Loucy (cell line): ENCODE results near the gene ADGRL3.
"Not testable (repeated sequence)": the region's sequence is repeated elsewhere in the genome, so short reads cannot be mapped to it uniquely, and the experiment has no call there.

Source experiments
- H2AFZ ChIP-seq: fragments of 200-600 bp; sonication (generic); 2 replicates; pipeline ENCODE4 v1.6.0; 2016; ENCODE audit warnings: antibody characterized with exemption, mild to moderate bottlenecking, low read length, moderate library complexity
- H3F3A ChIP-seq: fragments of 200-600 bp; 2 replicates; pipeline ENCODE4 v1.6.0; 2016; ENCODE audit warnings: antibody characterized with exemption, low read depth, mild to moderate bottlenecking
- H3K27me3 ChIP-seq: fragments of 200-600 bp; sonication (generic); 2 replicates; pipeline ENCODE4 v1.6.1; 2014; ENCODE audit warnings: low read length, mild to moderate bottlenecking; ENCODE audit not compliant: insufficient read depth, poor library complexity, severe bottlenecking
- H3K36me3 ChIP-seq: fragments of 200-600 bp; sonication (generic); 2 replicates; pipeline ENCODE4 v1.6.1; 2016; ENCODE audit warnings: low read length; ENCODE audit not compliant: insufficient read depth
- H3K4me1 ChIP-seq: fragments of 200-600 bp; sonication (generic); 2 replicates; pipeline ENCODE4 v1.5.1; 2014; ENCODE audit warnings: low read length, mild to moderate bottlenecking; ENCODE audit not compliant: insufficient read depth, poor library complexity, severe bottlenecking
- H3K4me2 ChIP-seq: fragments of 200-600 bp; sonication (generic); 2 replicates; pipeline ENCODE4 v1.6.0; 2014; ENCODE audit warnings: antibody characterized with exemption, low read length, low read depth, mild to moderate bottlenecking; ENCODE audit not compliant: poor library complexity, severe bottlenecking
- H3K4me3 ChIP-seq: fragments of 200-600 bp; sonication (generic); 2 replicates; pipeline ENCODE4 v1.5.1; 2014; ENCODE audit warnings: low read length, mild to moderate bottlenecking, mixed read lengths; ENCODE audit not compliant: poor library complexity, severe bottlenecking
- H3K79me2 ChIP-seq: fragments of 200-600 bp; sonication (generic); 2 replicates; pipeline ENCODE4 v1.6.1; 2014; ENCODE audit warnings: low read length; ENCODE audit not compliant: insufficient read depth
- H3K9ac ChIP-seq: fragments of 200-600 bp; sonication (generic); 2 replicates; pipeline ENCODE4 v1.6.0; 2014; ENCODE audit warnings: mild to moderate bottlenecking, low read depth, low read length, moderate library complexity; ENCODE audit not compliant: poor library complexity, severe bottlenecking
- H3K9me2 ChIP-seq: fragments of 200-600 bp; sonication (generic); replicated peaks from 2 replicates; pipeline ENCODE4 v1.6.1; 2016; ENCODE audit warnings: low read depth, low read length, mixed read lengths
- H3K9me3 ChIP-seq: fragments of 200-600 bp; sonication (generic); 2 replicates; pipeline ENCODE4 v1.6.1; 2014; ENCODE audit warnings: mild to moderate bottlenecking, antibody characterized with exemption, low read length, low read depth; ENCODE audit not compliant: insufficient read depth
- H4K20me1 ChIP-seq: fragments of 200-600 bp; sonication (generic); 2 replicates; pipeline ENCODE4 v1.6.0; 2014; ENCODE audit warnings: antibody characterized with exemption, low read length, mild to moderate bottlenecking; ENCODE audit not compliant: insufficient read depth, poor library complexity, severe bottlenecking
- EZH2phosphoT487 ChIP-seq: fragments of 200-600 bp; IDR thresholded peaks from 2 replicates; pipeline ENCODE4 v1.6.1; 2018; ENCODE audit warnings: antibody characterized with exemption, mild to moderate bottlenecking, moderate library complexity, borderline replicate concordance
- TF ChIP-seq, protein P1 (sequence below): fragments of 200-600 bp; sonication (generic); conservative IDR thresholded peaks from 2 replicates; pipeline ENCODE4 v1.5.1; 2014; ENCODE audit warnings: mild to moderate bottlenecking, antibody characterized with exemption, low read length

Gene ADGRL3

DNA sequence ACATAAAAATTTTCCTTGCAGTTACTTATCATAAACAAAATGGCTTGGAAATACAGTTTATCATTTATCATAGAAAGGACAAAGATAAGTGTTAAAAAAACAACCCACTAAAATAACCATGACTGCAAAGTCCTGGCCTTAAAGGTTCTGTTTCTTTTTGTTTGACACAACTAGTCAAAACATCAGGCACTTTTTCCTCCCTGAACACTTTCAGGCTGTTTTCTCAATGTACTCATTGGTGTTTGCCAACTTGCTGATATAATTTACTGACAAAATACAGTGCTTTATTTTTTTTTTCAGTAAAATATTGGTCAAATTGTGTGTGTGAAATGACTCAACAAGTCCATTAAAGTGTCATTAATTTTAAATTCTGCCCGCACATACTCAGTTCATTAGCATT is 156.6 kb downstream of the ADGRL3 start:
- TF ChIP-seq EZH2phosphoT487 = no peak
- TF ChIP-seq, protein P1, sequence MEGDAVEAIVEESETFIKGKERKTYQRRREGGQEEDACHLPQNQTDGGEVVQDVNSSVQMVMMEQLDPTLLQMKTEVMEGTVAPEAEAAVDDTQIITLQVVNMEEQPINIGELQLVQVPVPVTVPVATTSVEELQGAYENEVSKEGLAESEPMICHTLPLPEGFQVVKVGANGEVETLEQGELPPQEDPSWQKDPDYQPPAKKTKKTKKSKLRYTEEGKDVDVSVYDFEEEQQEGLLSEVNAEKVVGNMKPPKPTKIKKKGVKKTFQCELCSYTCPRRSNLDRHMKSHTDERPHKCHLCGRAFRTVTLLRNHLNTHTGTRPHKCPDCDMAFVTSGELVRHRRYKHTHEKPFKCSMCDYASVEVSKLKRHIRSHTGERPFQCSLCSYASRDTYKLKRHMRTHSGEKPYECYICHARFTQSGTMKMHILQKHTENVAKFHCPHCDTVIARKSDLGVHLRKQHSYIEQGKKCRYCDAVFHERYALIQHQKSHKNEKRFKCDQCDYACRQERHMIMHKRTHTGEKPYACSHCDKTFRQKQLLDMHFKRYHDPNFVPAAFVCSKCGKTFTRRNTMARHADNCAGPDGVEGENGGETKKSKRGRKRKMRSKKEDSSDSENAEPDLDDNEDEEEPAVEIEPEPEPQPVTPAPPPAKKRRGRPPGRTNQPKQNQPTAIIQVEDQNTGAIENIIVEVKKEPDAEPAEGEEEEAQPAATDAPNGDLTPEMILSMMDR = no peak
- H3K79me2 ChIP-seq = no peaks in the 10 kb centered on the region
- H3K36me3 ChIP-seq = no peaks in the 10 kb centered on the region
- no peak overlapping the region for H3K4me3 ChIP-seq
- H3K9ac ChIP-seq = no peak overlapping the region
- no peaks in the 10 kb centered on the region for H3K9me3 ChIP-seq
- no peaks in the 10 kb centered on the region for H3K9me2 ChIP-seq
- H4K20me1 ChIP-seq = no peaks in the 10 kb centered on the region
- no peaks in the 10 kb centered on the region for H3F3A ChIP-seq
- no peaks in the 10 kb centered on the region for H3K27me3 ChIP-seq
- no peaks in the 10 kb centered on the region for H3K4me1 ChIP-seq
- no peak overlapping the region for H3K4me2 ChIP-seq
- no peak overlapping the region for H2AFZ ChIP-seq

DNA sequence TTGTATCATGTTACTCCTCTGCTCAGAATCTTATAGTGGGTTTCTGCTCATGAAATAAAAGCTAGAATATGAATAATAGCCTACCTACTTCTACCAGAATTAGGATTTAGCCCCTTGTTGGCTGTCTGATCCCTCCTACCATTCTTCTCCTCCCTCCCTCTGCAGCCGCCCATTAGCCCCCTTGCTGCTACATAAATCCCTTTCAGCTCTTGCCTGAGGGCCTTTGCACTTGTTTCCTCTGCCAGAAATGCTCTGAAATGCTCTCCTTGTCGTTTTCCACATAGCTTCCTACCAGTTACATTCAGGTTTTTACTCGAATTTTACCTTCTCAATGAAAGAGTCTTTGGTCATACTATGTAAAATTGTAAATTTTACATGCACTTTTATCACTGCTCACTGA is 159.2 kb downstream of the ADGRL3 start:
- H3K4me3 ChIP-seq = no peak overlapping the region

DNA sequence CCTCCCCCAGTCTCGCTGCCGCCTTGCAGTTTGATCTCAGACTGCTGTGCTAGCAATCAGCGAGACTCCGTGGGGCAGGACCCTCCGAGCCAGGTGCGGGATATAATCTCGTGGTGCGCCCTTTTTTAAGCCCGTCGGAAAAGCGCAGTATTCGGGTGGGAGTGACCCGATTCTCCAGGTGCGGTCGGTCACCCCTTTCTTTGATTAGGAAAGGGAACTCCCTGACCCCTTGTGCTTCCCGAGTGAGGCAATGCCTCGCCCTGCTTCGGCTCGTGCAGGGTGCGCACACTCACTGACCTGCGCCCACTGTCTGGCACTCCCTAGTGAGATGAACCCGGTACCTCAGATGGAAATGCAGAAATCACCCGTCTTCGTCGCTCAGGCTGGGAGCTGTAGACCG is 172.7 kb downstream of the ADGRL3 start:
- not testable (repeated sequence) for H3K79me2 ChIP-seq, H2AFZ ChIP-seq, H3K27me3 ChIP-seq, H3K4me1 ChIP-seq, H3K9me2 ChIP-seq, H3K4me2 ChIP-seq, H3K36me3 ChIP-seq, H3K9me3 ChIP-seq, H3F3A ChIP-seq, H3K4me3 ChIP-seq, H3K9ac ChIP-seq, H4K20me1 ChIP-seq

More for the DNA sequence above, 159.2 kb downstream of the ADGRL3 start:
- no peaks in the 10 kb centered on the region for H4K20me1 ChIP-seq
- H3K9me2 ChIP-seq = no peaks in the 10 kb centered on the region
- no peaks in the 10 kb centered on the region for H3K9me3 ChIP-seq
- H3K36me3 ChIP-seq = no peaks in the 10 kb centered on the region
- TF ChIP-seq, protein P1 = no peak
- TF ChIP-seq EZH2phosphoT487 = no peak
- H3K27me3 ChIP-seq = no peaks in the 10 kb centered on the region
- no peak overlapping the region for H2AFZ ChIP-seq
- no peak overlapping the region for H3K4me2 ChIP-seq
- no peaks in the 10 kb centered on the region for H3K79me2 ChIP-seq
- H3F3A ChIP-seq = no peaks in the 10 kb centered on the region
- H3K9ac ChIP-seq = no peak overlapping the region
- H3K4me1 ChIP-seq = no peaks in the 10 kb centered on the region

DNA sequence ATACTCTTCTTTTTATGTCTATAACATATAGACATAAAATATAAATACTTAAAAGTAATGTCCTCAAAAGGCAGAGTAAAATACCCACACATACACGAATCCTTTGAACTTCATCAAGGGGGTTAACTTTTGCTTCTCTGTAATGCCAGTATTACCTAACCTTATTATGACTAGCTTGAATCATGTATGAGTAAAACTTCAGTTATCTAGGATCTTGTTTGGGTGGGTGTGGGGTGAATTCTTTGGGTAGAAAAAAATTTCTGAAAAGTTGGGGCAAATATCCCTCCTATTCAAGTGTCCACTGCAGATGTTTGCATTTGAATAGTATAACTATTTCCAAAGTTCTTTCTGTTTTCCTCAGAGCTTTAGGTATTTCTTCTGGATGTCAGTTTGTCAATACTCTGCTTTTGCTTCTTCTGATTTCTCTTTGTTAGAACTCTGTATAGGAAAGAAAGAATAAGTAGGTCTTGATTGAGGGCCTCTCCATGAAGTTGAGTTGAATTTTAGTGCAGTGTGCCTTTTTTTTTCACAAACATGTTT is 173.8 kb downstream of the ADGRL3 start:
- H2AFZ ChIP-seq = no peak overlapping the region
- H3K27me3 ChIP-seq = no peaks in the 10 kb centered on the region
- no peak overlapping the region for H3K4me2 ChIP-seq
- TF ChIP-seq EZH2phosphoT487 = no peak
- TF ChIP-seq, protein P1 = no peak
- no peaks in the 10 kb centered on the region for H3K4me1 ChIP-seq
- H3K9me3 ChIP-seq = no peaks in the 10 kb centered on the region
- H4K20me1 ChIP-seq = no peaks in the 10 kb centered on the region
- no peaks in the 10 kb centered on the region for H3K79me2 ChIP-seq
- H3K9ac ChIP-seq = no peak overlapping the region
- H3K36me3 ChIP-seq = no peaks in the 10 kb centered on the region
- no peaks in the 10 kb centered on the region for H3F3A ChIP-seq
- no peaks in the 10 kb centered on the region for H3K9me2 ChIP-seq
- no peak overlapping the region for H3K4me3 ChIP-seq
